ENCODE data around the gene MTA2.
"Not testable (repeated sequence)": the region's sequence is repeated elsewhere in the genome, so short reads cannot be mapped to it uniquely, and the experiment has no call there.

The MTA2 gene

GRCh38 chr11:62601372-62602140 lies at the start of gene MTA2:
Gene MTA2, minus strand, starts transcription at chr11:62601865. Its CDS starts 415 bp downstream, at chr11:62601450.
- Histone ChIP-seq H3K4me3 (peak within 1 kb of the TSS; percentile 90), H3K27ac (peak within 1 kb of the TSS; percentile 87 to 97)
- TF ChIP-seq CTCF (IDR thresholded peaks at IDR 0.05) = no peak
- DNase-seq (ENCODE audit: low spot score) = peak; percentile 99

GRCh38 chr11:62650283-62650682 lies 48.6 kb upstream of the MTA2 start:
- not testable (repeated sequence) for DNase-seq (ENCODE audit: low spot score); H3K4me3 ChIP-seq; H3K27ac ChIP-seq

DNA sequence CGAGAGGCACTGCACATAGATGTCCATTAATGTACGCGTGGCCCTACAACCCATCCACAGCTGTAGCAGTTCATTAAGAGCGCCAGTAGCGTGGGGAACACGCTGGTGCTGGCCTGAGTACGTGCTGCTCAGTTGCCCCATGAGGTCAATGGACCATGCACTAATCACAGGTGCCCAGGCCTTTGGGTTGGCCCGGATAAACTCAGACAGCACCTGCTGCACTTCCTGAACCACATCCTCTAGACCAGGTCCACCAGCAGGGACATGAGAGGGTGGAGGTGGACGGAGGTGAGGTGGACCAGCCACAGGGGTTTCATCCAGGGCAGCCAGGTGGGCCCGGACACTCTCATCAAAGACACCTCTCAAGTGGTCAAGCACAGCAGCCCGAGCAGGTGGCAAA lies 47.8 kb upstream of the MTA2 start:
- DNase-seq (ENCODE audit: low spot score) = no peak
- H3K27ac ChIP-seq = no peak overlapping the region
- no peak overlapping the region for H3K4me3 ChIP-seq
- TF ChIP-seq CTCF (IDR thresholded peaks at IDR 0.05) = no peak

DNA sequence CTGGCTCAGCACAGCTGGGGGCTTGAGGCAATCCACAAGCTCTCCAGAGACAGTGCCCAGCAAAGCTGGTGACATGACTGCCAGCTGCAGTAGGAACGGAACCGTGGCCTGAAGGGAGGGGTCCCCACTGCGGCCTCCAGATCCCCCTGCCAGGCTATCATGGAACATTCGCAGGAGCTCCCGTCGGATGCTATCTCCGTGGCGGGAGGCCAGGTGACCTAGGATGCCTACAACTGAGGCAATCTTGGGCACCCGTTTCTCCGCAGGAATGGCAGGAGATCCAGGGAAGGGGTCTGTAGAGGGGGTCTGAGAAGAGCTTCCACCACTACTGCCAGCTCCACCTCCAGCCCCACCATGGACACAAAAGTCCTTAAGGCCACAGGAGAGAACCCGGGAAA lies 47.3 kb upstream of the MTA2 start:
- no peak overlapping the region for H3K4me3 ChIP-seq
- no peak for DNase-seq (ENCODE audit: low spot score)
- no peak for TF ChIP-seq CTCF (IDR thresholded peaks at IDR 0.05)
- no peak overlapping the region for H3K27ac ChIP-seq

DNA sequence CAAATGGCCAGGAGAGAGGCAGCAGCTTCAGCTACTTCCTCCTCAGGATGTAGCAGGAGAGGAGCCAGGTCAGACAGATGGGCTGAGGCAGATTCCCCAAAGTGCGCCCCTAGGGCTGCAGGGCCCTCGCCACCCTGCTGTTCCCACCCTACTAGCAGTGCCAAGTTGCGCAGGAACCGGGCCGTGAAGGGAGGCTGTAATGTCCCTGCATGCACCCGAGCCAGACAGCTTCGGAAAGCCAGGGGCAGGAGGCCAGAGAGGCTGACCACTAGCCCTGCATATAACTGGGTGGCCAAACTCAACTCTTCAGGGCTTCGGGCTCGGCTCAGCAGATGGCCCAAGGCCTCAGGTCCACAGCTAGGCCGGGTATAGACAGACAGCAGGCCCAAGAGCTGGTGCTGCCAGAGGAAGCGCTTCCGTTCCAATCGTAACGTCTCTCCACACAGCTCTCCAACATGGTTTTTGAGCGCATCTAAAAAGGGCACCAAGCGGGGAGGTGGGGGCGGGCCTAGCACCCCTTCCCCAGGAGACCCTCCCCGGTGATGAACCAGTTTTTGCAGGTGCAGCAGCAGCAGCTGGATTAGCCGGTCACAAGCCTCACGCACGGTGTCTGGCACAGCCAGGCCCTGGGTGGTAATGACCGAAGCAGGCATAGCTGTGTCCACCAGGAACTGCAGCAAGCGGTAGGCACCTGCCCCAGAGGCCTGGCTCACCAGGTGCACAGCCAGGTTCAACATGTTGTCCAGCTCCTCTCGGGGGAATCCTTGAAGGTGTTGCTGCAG lies 46.7 kb upstream of the MTA2 start:
- no peak for DNase-seq (ENCODE audit: low spot score)
- Histone ChIP-seq H3K4me3 (no peak overlapping the region), H3K27ac (no peak overlapping the region)
- TF ChIP-seq CTCF (IDR thresholded peaks at IDR 0.05) = no peak

DNA sequence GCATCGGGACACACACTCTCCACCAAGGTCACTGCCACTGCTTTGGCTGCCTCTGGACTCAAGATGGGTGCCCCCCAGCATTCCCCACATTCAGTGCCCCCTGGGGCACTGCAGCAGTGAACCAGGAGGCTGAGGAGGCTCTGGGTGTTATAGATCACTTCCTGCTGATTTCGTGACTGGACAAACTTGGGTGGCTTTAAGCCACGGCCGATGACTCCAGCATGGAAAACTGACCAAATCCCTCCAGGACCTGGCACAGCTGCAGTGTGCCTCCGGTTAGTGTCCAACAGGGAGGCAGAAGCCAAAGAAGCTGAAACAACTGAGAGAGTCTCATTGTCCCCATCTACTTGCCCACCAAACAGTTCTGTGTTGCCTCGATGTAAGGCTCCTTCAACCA lies 45.9 kb upstream of the MTA2 start:
- Histone ChIP-seq H3K27ac (no peak overlapping the region), H3K4me3 (no peak overlapping the region)
- DNase-seq (ENCODE audit: low spot score) = no peak
- no peak for TF ChIP-seq CTCF (IDR thresholded peaks at IDR 0.05)

DNA sequence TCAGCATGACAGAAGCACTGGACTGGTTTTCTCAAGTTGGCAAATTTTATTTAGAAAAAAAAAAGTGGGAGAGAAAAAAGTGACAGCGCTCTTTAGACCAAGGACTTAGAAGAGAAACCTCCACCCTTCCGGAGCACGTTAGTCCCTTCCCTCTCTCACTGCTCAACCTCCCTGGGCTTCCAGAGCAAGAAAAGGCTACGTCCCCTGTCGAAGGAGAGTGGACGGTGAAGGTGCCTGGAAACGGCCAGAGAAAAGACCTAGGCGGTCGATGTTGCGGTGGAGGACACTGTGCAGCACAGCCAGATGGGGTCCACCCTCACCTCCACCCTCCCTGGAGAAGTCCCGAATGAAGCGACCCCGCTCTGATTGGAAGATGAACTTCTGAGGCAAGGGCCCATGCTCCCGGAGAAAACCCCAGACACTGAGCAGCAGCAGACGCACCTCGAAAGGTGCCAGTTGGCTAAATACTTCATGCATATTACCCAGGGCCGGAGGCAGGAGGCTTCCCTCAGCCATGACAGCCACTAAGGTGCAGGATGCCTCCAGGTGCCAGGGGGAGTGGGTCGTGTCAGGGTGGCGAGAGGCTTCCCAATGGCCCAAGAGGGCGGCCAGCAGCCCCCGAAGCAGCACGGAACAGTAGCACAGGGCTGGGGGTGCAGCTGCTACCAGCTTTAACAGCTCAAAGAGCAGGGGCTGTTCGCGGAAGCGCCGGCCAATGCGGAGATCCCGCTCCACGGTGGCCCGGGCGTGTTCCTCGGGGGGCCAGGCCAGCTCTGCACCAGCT lies 45.4 kb upstream of the MTA2 start:
- Histone ChIP-seq H3K27ac (peak overlapping the region in 1 of 2 donors; percentile 53), H3K4me3 (peak overlapping the region; percentile 47)
- DNase-seq (ENCODE audit: low spot score) = no peak
- TF ChIP-seq CTCF (IDR thresholded peaks at IDR 0.05) = no peak

Measured in coronary artery (tissue), 2 donors.